ENCODE data around the gene RIPK1. TPM values are rescaled to one million over a fixed set of nuclear protein-coding genes. Genes with fewer than 3 reads are reported as not detected.
"Not testable (repeated sequence)": the region's sequence is repeated elsewhere in the genome, so short reads cannot be mapped to it uniquely, and the experiment has no call there.

RIPK1 gene
- total RNA-seq, 4 donors from 2014 or later: 26.2 to 33.5 (median 29.0) TPM

DNA sequence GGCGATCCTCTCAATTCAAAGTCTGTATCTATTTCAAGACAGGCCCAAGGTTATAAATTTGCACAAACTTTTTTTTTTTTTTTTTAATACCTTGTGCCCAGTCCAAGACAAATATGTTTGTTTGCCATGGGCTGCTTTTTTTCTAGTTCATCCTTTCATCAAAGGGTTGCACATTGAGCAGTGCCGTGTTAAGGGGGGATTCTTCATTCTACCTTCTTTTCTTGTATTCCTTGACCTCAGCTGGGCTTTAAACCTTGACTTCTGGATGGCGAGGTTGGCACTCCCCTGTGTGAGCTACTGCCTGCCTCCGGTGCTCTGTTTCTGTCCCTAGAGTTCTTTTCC, 7.4 kb downstream of the RIPK1 start:
- H3K9me3 ChIP-seq: no peaks in the 10 kb centered on the region
- no peak overlapping the region for H3K27ac ChIP-seq
- no peak for DNase-seq
- no peaks in the 10 kb centered on the region for H3K27me3 ChIP-seq
- peaks cover 29 to 30% of the 10 kb centered on the region in 2 donors for H3K36me3 ChIP-seq
- TF ChIP-seq CTCF (IDR thresholded peaks at IDR 0.05): no peak
- TF ChIP-seq POLR2A (IDR thresholded peaks at IDR 0.05): no peak
- WGBS, 2 donors: 61 to 71% methylated on average over 4 of the region's 4 CpGs
- H3K4me3 ChIP-seq (replicated peaks in 1 of 3): no peak overlapping the region
- intact Hi-C loops (cut with DNase I): no loop called here
- peaks cover 20% of the 10 kb centered on the region in 2 donors for H3K4me1 ChIP-seq

DNA sequence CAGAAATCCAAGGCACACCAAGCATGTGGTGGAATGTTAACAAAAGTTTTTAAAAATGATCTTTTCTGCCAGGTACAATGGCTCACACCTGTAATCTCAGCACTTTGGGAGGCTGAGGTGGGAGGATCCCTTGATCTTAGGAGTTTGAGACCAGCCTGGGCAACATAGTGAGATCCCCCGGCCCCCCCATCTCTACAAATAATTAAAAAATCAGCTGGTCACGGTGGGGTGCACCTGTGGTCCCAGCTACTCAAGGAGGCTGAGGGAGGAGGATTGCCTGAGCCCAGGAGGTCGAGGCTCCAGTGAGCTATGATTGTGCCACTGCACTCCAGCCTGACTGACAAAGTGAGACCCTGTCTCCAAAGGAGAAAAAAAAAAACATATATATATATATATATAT, 8.0 kb downstream of the RIPK1 start:
- Histone ChIP-seq H3K27ac (no peak overlapping the region), H3K4me3 (replicated peaks in 1 of 3) (no peak overlapping the region), H3K36me3 (peaks cover 29 to 34% of the 10 kb centered on the region in 2 donors), H3K4me1 (peaks cover 15 to 16% of the 10 kb centered on the region in 2 donors), H3K27me3 (no peaks in the 10 kb centered on the region), H3K9me3 (no peaks in the 10 kb centered on the region)
- no peak for DNase-seq
- WGBS, 2 donors: 85% methylated on average over 3 of the region's 3 CpGs
- TF ChIP-seq POLR2A (IDR thresholded peaks at IDR 0.05) (no peak), CTCF (IDR thresholded peaks at IDR 0.05) (no peak)
- intact Hi-C loops (cut with DNase I): no loop called here

GRCh38 chr6:3077430-3077829, 9.1 kb downstream of the RIPK1 start:
- no peak overlapping the region for H3K4me3 ChIP-seq (replicated peaks in 1 of 3)
- intact Hi-C loops (cut with DNase I): no loop called here
- no peak overlapping the region for H3K27ac ChIP-seq
- TF ChIP-seq POLR2A (IDR thresholded peaks at IDR 0.05) (no peak), CTCF (IDR thresholded peaks at IDR 0.05) (no peak)
- DNase-seq: no peak
- H3K9me3 ChIP-seq: no peaks in the 10 kb centered on the region
- H3K27me3 ChIP-seq: no peaks in the 10 kb centered on the region
- 71 to 77% methylated on average over 9 of the region's 9 CpGs for WGBS, 2 donors
- H3K4me1 ChIP-seq: peaks cover 11 to 14% of the 10 kb centered on the region in 2 donors
- peaks cover 29 to 35% of the 10 kb centered on the region in 2 donors for H3K36me3 ChIP-seq

DNA sequence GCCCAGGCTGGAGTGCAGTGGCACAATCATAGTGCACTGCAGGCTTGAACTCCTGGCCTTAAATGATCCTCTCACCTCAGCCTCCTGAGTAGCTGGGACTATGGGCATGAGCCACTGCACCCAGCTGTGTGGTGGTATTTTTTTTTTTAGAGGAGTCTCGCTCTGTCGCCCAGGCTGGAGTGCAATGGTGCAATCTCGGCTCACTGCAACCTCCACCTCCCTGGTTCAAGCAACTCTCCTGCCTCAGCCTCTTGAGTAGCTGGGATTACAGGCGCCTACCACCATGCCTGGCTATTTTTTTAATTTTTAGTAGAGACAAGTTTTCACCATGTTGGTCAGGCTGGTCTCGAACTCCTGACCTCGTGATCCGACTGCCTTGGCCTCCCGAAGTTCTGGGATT, 10.7 kb downstream of the RIPK1 start:
- H3K27ac ChIP-seq; intact Hi-C loops (cut with DNase I); H3K27me3 ChIP-seq; H3K9me3 ChIP-seq; DNase-seq; H3K4me3 ChIP-seq (replicated peaks in 1 of 3): not testable (repeated sequence)
- WGBS, 2 donors: 97 to 98% methylated on average over 8 of the region's 8 CpGs
- peaks cover 11 to 14% of the 10 kb centered on the region in 2 donors for H3K4me1 ChIP-seq
- peaks cover 38 to 44% of the 10 kb centered on the region in 2 donors for H3K36me3 ChIP-seq

DNA sequence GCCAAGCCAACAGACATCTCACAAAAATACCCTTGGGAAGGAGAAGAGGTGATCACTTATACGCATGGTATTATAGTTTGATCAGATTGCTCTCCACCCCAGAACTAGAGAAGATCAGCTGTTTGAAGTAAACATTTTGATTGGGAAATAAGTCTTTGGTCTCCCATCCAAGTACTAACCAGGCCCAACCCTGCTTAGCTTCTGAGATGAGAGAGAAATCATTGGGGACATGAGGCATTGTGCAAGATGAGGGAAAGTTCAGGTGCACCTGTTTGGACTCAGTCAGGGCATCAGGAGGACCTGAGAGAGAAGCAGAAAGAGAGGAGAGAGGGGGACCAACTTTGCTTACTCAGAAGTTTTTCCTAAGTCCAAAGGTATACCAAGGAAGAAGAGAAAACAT, 11.4 kb downstream of the RIPK1 start:
- Histone ChIP-seq H3K27me3 (no peaks in the 10 kb centered on the region), H3K9me3 (no peaks in the 10 kb centered on the region), H3K4me3 (replicated peaks in 1 of 3) (no peak overlapping the region), H3K4me1 (peaks cover 11 to 14% of the 10 kb centered on the region in 2 donors), H3K27ac (no peak overlapping the region), H3K36me3 (peaks cover 42 to 47% of the 10 kb centered on the region in 2 donors)
- intact Hi-C loops (cut with DNase I): no loop called here
- no peak for DNase-seq
- TF ChIP-seq CTCF (IDR thresholded peaks at IDR 0.05) (no peak), POLR2A (IDR thresholded peaks at IDR 0.05) (no peak)
- 100% methylated on average over 1 of the region's 1 CpG for WGBS, 2 donors

DNA sequence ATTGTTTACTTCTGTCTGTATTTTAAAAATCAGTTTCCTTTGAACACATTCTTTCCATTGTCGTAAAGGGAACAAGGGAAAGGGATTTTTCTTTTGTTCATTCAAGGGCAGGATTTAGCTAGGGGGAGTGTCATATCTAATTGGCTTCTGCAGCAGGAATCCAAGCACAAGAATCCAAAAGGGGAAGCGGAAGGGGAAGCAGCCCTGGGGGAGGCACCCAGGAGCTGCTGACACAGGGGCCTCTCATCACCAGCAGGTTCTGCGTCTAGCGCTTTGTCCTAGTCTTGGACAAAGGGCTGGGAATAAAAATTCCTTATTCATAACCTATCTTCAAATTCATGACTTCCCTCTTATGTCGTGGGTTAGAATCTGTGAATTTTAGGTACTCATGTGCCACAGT, 13.7 kb downstream of the RIPK1 start:
- no peak for DNase-seq
- Histone ChIP-seq H3K36me3 (peaks cover 49 to 53% of the 10 kb centered on the region in 2 donors), H3K27me3 (no peaks in the 10 kb centered on the region), H3K27ac (no peak overlapping the region), H3K9me3 (no peaks in the 10 kb centered on the region), H3K4me1 (no peaks in the 10 kb centered on the region), H3K4me3 (replicated peaks in 1 of 3) (no peak overlapping the region)
- TF ChIP-seq POLR2A (IDR thresholded peaks at IDR 0.05) (no peak), CTCF (IDR thresholded peaks at IDR 0.05) (no peak)
- WGBS, 2 donors: 96 to 98% methylated on average over 5 of the region's 5 CpGs
- intact Hi-C loops (cut with DNase I): no loop called here

Measured in thyroid gland (tissue), 4 donors.